Neuron (in vitro differentiated cells): Measurements from ENCODE around the gene MCFD2.
A peak's percentile ranks its signal among the peaks of the same experiment; 100 is the strongest.

Source experiments
- H2AFZ ChIP-seq: one replicate; pipeline ENCODE4 v1.6.1; 2013; ENCODE audit warnings: low read depth, mild to moderate bottlenecking, inconsistent platforms, low read length, moderate library complexity
- H3K27me3 ChIP-seq: one replicate; pipeline ENCODE4 v1.6.1; 2013; ENCODE audit warnings: low read length; ENCODE audit not compliant: insufficient read depth
- H3K36me3 ChIP-seq: one replicate; pipeline ENCODE4 v1.6.1; 2013; ENCODE audit warnings: low read length; ENCODE audit not compliant: insufficient read depth
- H3K4me1 ChIP-seq: one replicate; pipeline ENCODE4 v1.6.1; 2013; ENCODE audit warnings: low read length; ENCODE audit not compliant: insufficient read depth
- H3K4me3 ChIP-seq: 2 replicates; pipeline ENCODE4 v1.5.1; 2013; ENCODE audit warnings: mild to moderate bottlenecking, low read length, moderate library complexity
- H3K9me3 ChIP-seq: one replicate; pipeline ENCODE4 v1.6.1; 2013; ENCODE audit warnings: low read length

The MCFD2 gene

GRCh38 chr2:46950314-46950713, 34.7 kb upstream of the MCFD2 start:
- H3K27me3 ChIP-seq = no peaks in the 10 kb centered on the region
- H3K9me3 ChIP-seq = no peaks in the 10 kb centered on the region
- H3K36me3 ChIP-seq = peaks cover 8% of the 10 kb centered on the region
- H3K4me1 ChIP-seq = peaks cover 7% of the 10 kb centered on the region
- no peak overlapping the region for H2AFZ ChIP-seq
- no peak overlapping the region for H3K4me3 ChIP-seq

- Histone ChIP-seq H3K36me3 (peaks cover 4% of the 10 kb centered on the region), H2AFZ (no peak overlapping the region), H3K27me3 (no peaks in the 10 kb centered on the region), H3K4me1 (no peaks in the 10 kb centered on the region), H3K4me3 (no peak overlapping the region), H3K9me3 (no peaks in the 10 kb centered on the region)
Measured at GRCh38 chr2:46947841-46948240, 32.2 kb upstream of the MCFD2 start.

GRCh38 chr2:46945671-46946070, 30.1 kb upstream of the MCFD2 start:
- Histone ChIP-seq H3K36me3 (no peaks in the 10 kb centered on the region), H3K4me3 (no peak overlapping the region), H3K27me3 (no peaks in the 10 kb centered on the region), H3K4me1 (peaks cover 11% of the 10 kb centered on the region), H3K9me3 (no peaks in the 10 kb centered on the region), H2AFZ (no peak overlapping the region)

- H3K9me3 ChIP-seq = no peaks in the 10 kb centered on the region
- H3K36me3 ChIP-seq = no peaks in the 10 kb centered on the region
- H2AFZ ChIP-seq = no peak overlapping the region
- H3K4me3 ChIP-seq = no peak overlapping the region
- H3K27me3 ChIP-seq = no peaks in the 10 kb centered on the region
- H3K4me1 ChIP-seq = peaks cover 11% of the 10 kb centered on the region
Measured at GRCh38 chr2:46943881-46944798, 28.5 kb upstream of the MCFD2 start.

- Histone ChIP-seq H3K4me3 (no peak overlapping the region), H3K4me1 (peaks cover 11% of the 10 kb centered on the region), H3K9me3 (no peaks in the 10 kb centered on the region), H3K36me3 (no peaks in the 10 kb centered on the region), H3K27me3 (no peaks in the 10 kb centered on the region), H2AFZ (no peak overlapping the region)
Measured at GRCh38 chr2:46942891-46943626, 27.5 kb upstream of the MCFD2 start.

- Histone ChIP-seq H3K27me3 (no peaks in the 10 kb centered on the region), H3K36me3 (no peaks in the 10 kb centered on the region), H3K4me1 (peaks cover 11% of the 10 kb centered on the region), H3K4me3 (peak overlapping the region; percentile 90), H3K9me3 (no peaks in the 10 kb centered on the region), H2AFZ (peak overlapping the region; percentile 58)
Measured at GRCh38 chr2:46942143-46942526, 26.5 kb upstream of the MCFD2 start.

GRCh38 chr2:46939626-46940359, 24.2 kb upstream of the MCFD2 start:
- Histone ChIP-seq H3K4me1 (peaks cover 11% of the 10 kb centered on the region), H3K36me3 (no peaks in the 10 kb centered on the region), H3K9me3 (no peaks in the 10 kb centered on the region), H2AFZ (no peak overlapping the region), H3K4me3 (no peak overlapping the region), H3K27me3 (no peaks in the 10 kb centered on the region)

GRCh38 chr2:46937471-46937901, 21.9 kb upstream of the MCFD2 start:
- H3K27me3 ChIP-seq = no peaks in the 10 kb centered on the region
- no peak overlapping the region for H2AFZ ChIP-seq
- H3K4me3 ChIP-seq = no peak overlapping the region
- H3K4me1 ChIP-seq = peaks cover 8% of the 10 kb centered on the region
- peaks cover 2% of the 10 kb centered on the region for H3K9me3 ChIP-seq
- H3K36me3 ChIP-seq = no peaks in the 10 kb centered on the region

- H3K36me3 ChIP-seq = no peaks in the 10 kb centered on the region
- no peak overlapping the region for H3K4me3 ChIP-seq
- H2AFZ ChIP-seq = no peak overlapping the region
- no peaks in the 10 kb centered on the region for H3K4me1 ChIP-seq
- H3K9me3 ChIP-seq = peaks cover 2% of the 10 kb centered on the region
- H3K27me3 ChIP-seq = no peaks in the 10 kb centered on the region
Measured at GRCh38 chr2:46936566-46936965, 21.0 kb upstream of the MCFD2 start.

GRCh38 chr2:46935071-46935470, 19.5 kb upstream of the MCFD2 start:
- no peaks in the 10 kb centered on the region for H3K36me3 ChIP-seq
- peaks cover 4% of the 10 kb centered on the region for H3K9me3 ChIP-seq
- H3K27me3 ChIP-seq = no peaks in the 10 kb centered on the region
- no peak overlapping the region for H3K4me3 ChIP-seq
- H2AFZ ChIP-seq = no peak overlapping the region
- no peaks in the 10 kb centered on the region for H3K4me1 ChIP-seq

GRCh38 chr2:46929612-46930011, 14.0 kb upstream of the MCFD2 start:
- no peak overlapping the region for H2AFZ ChIP-seq
- H3K27me3 ChIP-seq = no peaks in the 10 kb centered on the region
- H3K36me3 ChIP-seq = no peaks in the 10 kb centered on the region
- no peaks in the 10 kb centered on the region for H3K4me1 ChIP-seq
- no peak overlapping the region for H3K4me3 ChIP-seq
- H3K9me3 ChIP-seq = peaks cover 26% of the 10 kb centered on the region

GRCh38 chr2:46926863-46927262, 11.3 kb upstream of the MCFD2 start:
- H3K9me3 ChIP-seq = peaks cover 24% of the 10 kb centered on the region
- no peak overlapping the region for H3K4me3 ChIP-seq
- H2AFZ ChIP-seq = no peak overlapping the region
- H3K27me3 ChIP-seq = no peaks in the 10 kb centered on the region
- no peaks in the 10 kb centered on the region for H3K4me1 ChIP-seq
- H3K36me3 ChIP-seq = no peaks in the 10 kb centered on the region
